SK-N-MC (cell line): Measurements from ENCODE around the gene LPIN2.

ENCODE experiments used
- DNase-seq: peaks from one replicate; pipeline ENCODE4 v3.0.0-alpha.2; 2011; ENCODE audit warnings: low read depth, low spot score
- H3K27ac ChIP-seq: fragments of 200-600 bp; sonication (generic); 2 replicates; pipeline ENCODE4 v1.5.1; 2016; ENCODE audit warnings: mixed run types
- H3K36me3 ChIP-seq: fragments of 200-600 bp; sonication (generic); 2 replicates; pipeline ENCODE4 v1.6.1; 2017; ENCODE audit warnings: antibody characterized with exemption, low read length, mixed read lengths; ENCODE audit not compliant: insufficient read depth
- H3K4me3 ChIP-seq: fragments of 200-600 bp; sonication (generic); 2 replicates; pipeline ENCODE4 v1.5.1; 2016
- H3K9ac ChIP-seq: fragments of 200-600 bp; sonication (generic); 2 replicates; pipeline ENCODE4 v1.8.0; 2017; ENCODE audit warnings: mixed run types, mixed read lengths; ENCODE audit not compliant: insufficient read length
- H3K9me3 ChIP-seq: fragments of 200-600 bp; sonication (generic); 2 replicates; pipeline ENCODE4 v1.6.1; 2017; ENCODE audit warnings: low read depth, mild to moderate bottlenecking, antibody characterized with exemption, low read length, moderate library complexity, mixed read lengths
- EZH2 ChIP-seq: fragments of 200-600 bp; sonication (generic); IDR thresholded peaks from one replicate; pipeline ENCODE4 v1.6.1; 2017; ENCODE audit warnings: antibody characterized with exemption
- FOXP2 ChIP-seq: optimal IDR thresholded peaks from 2 replicates; pipeline ENCODE3; 2011; ENCODE audit warnings: mild to moderate bottlenecking, moderate library complexity; ENCODE audit not compliant: insufficient read depth; ENCODE audit errors: extremely low read length, control extremely low read depth
- POLR2AphosphoS5 ChIP-seq: IDR thresholded peaks from 2 replicates; pipeline ENCODE4 v1.6.1; 2012; ENCODE audit warnings: mild to moderate bottlenecking, low read depth, low read length, borderline replicate concordance

Gene LPIN2

GRCh38 chr18:3013024-3013804 lies at the start of gene LPIN2:
Gene LPIN2, minus strand, starts transcription at chr18:3013144. Its CDS starts 52,304 bp downstream, at chr18:2960840.
- DNase-seq: peak; percentile 92
- Histone ChIP-seq H3K9ac (peak within 1 kb of the TSS; percentile 55), H3K4me3 (peak within 1 kb of the TSS; percentile 79), H3K9me3 (no peaks in the 10 kb centered on the region), H3K27ac (peak within 1 kb of the TSS; percentile 84), H3K36me3 (peaks cover 17% of the 10 kb centered on the region; the same call in 1 of the 2 replicates)
- TF ChIP-seq POLR2AphosphoS5 (no peak), EZH2 (no peak), FOXP2 (no peak)

DNA sequence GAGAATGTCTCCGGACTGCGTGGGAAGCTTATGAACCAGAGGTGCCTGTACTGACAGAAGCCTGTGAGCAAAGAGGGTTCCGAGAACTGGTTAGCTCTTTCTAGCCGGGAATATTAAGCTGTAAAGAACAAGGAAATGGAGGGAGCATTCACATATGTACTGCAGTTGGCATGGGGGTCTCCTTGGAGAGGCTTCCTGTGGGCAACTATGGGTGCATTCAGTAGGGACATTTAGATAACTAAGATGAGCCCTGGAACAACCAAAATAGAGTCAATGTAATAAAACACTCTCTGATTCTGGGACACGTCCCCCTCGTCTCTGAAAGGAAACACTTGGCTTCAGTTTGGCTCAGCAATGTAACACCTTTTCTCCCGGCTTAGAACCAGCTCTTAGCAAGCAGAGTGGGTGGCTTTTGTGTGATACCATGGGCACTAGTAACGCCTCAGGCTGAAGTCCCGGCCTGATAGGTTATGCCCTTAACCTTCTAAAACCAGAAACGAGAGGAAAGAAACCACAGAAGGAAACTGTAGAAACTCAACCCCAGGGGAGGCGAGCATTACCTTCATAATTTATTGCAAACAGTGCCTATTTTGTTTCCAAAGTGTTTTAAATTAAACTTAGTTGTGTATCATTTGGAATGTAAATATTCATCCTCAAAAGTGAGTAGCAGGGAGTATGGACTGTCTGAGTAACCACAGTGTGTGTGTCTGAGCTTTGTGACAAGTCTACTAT lies 48.8 kb upstream of the LPIN2 start:
- no peak for DNase-seq
- Histone ChIP-seq H3K4me3 (no peak overlapping the region), H3K9ac (no peak overlapping the region), H3K27ac (no peak overlapping the region), H3K36me3 (no peaks in the 10 kb centered on the region), H3K9me3 (no peaks in the 10 kb centered on the region)
- no peak for TF ChIP-seq FOXP2
- TF ChIP-seq EZH2: no peak
- no peak for TF ChIP-seq POLR2AphosphoS5

- Histone ChIP-seq H3K4me3 (no peak overlapping the region), H3K27ac (no peak overlapping the region), H3K9me3 (no peaks in the 10 kb centered on the region), H3K36me3 (no peaks in the 10 kb centered on the region), H3K9ac (no peak overlapping the region)
- TF ChIP-seq EZH2 (no peak), POLR2AphosphoS5 (no peak), FOXP2 (no peak)
- DNase-seq: no peak
Measured at GRCh38 chr18:3060667-3061580, 48.0 kb upstream of the LPIN2 start.

GRCh38 chr18:3059272-3059671 lies 46.3 kb upstream of the LPIN2 start:
- no peak for DNase-seq
- no peak overlapping the region for H3K9ac ChIP-seq
- H3K27ac ChIP-seq: no peak overlapping the region
- H3K9me3 ChIP-seq: no peaks in the 10 kb centered on the region
- no peaks in the 10 kb centered on the region for H3K36me3 ChIP-seq
- no peak for TF ChIP-seq POLR2AphosphoS5
- no peak for TF ChIP-seq FOXP2
- TF ChIP-seq EZH2: no peak
- no peak overlapping the region for H3K4me3 ChIP-seq

DNA sequence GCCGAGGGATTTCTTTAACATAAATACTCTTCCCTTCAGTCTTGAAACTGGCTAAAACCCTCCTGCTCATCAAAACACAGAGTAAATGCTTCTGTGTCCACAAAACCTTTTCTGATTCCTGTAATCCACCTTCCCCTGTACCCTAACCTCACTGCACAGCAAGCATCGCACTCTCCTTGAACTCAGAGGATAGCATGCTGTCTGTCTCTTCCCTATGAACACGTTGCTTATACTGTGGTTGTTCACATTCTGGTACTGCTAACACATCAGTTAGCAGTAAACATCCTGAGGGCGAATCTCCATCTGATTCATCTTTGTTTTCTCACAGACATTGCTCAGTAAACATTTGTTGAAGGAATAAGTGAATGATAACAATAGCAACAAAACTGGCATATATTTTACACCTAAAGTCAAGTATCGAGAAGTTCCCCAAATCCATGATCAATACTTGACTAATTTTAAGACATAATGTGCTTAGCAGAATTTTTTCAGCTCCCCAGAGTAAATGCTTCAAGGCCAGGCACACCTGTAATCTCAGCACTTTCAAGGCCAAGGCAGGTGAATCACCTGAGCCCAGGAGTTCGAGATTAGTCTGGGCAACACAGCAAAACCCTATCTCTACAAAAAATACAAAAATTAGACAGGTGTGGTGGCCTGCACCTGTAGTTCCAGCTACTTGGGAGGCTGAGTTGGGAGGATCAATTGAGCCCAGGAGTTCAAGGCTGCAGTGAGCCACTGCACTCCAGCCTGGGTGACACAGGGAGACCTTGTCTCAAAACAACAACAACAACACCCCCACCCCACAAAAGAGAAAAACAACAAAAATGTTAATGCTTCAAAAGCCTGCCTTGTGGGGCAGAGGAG lies 45.6 kb upstream of the LPIN2 start:
- no peak for DNase-seq
- Histone ChIP-seq H3K9ac (no peak overlapping the region), H3K9me3 (no peaks in the 10 kb centered on the region), H3K36me3 (no peaks in the 10 kb centered on the region), H3K4me3 (no peak overlapping the region), H3K27ac (no peak overlapping the region)
- TF ChIP-seq POLR2AphosphoS5: no peak
- TF ChIP-seq FOXP2: no peak
- TF ChIP-seq EZH2: no peak

GRCh38 chr18:3057526-3057925 lies 44.6 kb upstream of the LPIN2 start:
- Histone ChIP-seq H3K9ac (no peak overlapping the region), H3K36me3 (no peaks in the 10 kb centered on the region), H3K9me3 (no peaks in the 10 kb centered on the region), H3K27ac (no peak overlapping the region), H3K4me3 (no peak overlapping the region)
- TF ChIP-seq EZH2 (no peak), POLR2AphosphoS5 (no peak)
- no peak for DNase-seq

GRCh38 chr18:3056311-3056710 lies 43.4 kb upstream of the LPIN2 start:
- Histone ChIP-seq H3K9me3 (no peaks in the 10 kb centered on the region), H3K9ac (no peak overlapping the region), H3K36me3 (no peaks in the 10 kb centered on the region), H3K27ac (no peak overlapping the region), H3K4me3 (no peak overlapping the region)
- DNase-seq: no peak
- TF ChIP-seq EZH2 (no peak), POLR2AphosphoS5 (no peak), FOXP2 (no peak)
